Skeletal muscle tissue (tissue), 4 donors: ENCODE results near the gene ZBTB44. TPM values are rescaled to one million over a fixed set of nuclear protein-coding genes. Genes with fewer than 3 reads are reported as not detected.

ENCODE experiments used
- H3K27ac ChIP-seq: one replicate; pipeline ENCODE4 v1.7.0; 2013; ENCODE audit warnings: mild to moderate bottlenecking, low read depth, low read length, inconsistent platforms
- H3K27me3 ChIP-seq, 3 donors: one replicate each; pipeline ENCODE4 v1.7.0; 2013; ENCODE audit warnings: low read length in 3 of 3; ENCODE audit not compliant: control insufficient read depth in 3 of 3, insufficient read depth in 3 of 3
- H3K36me3 ChIP-seq, 3 donors: one replicate each; pipeline ENCODE4 v1.7.0; 2013; ENCODE audit warnings: low read length in 3 of 3; ENCODE audit not compliant: control insufficient read depth in 3 of 3, insufficient read depth in 3 of 3
- H3K4me1 ChIP-seq, 3 donors: one replicate each; pipeline ENCODE4 v1.7.0; 2013; ENCODE audit warnings: low read length in 3 of 3, mild to moderate bottlenecking in 3 of 3; ENCODE audit not compliant: control insufficient read depth in 3 of 3, insufficient read depth in 3 of 3
- H3K4me3 ChIP-seq, 3 donors: one replicate each; pipeline ENCODE4 v1.7.0; 2013; ENCODE audit warnings: low read length in 3 of 3
- H3K9ac ChIP-seq, 3 donors: one replicate each; pipeline ENCODE4 v1.7.0; 2013; ENCODE audit warnings: low read length in 3 of 3, mild to moderate bottlenecking in 3 of 3, moderate library complexity in 2 of 3, low read depth in 1 of 3
- H3K9me3 ChIP-seq, 3 donors: one replicate each; pipeline ENCODE4 v1.7.0; 2013; ENCODE audit warnings: low read length in 3 of 3; ENCODE audit not compliant: control insufficient read depth in 3 of 3
- total RNA-seq: library from RNA; depleted of rRNA; stranded (reverse); fragments of >200 nt; gene quantifications from one replicate; pipeline ENCODE4 v1.2.3, GENCODE V29; 2014
- donor health status: Osteomylitis.

The ZBTB44 gene
- total RNA-seq, 1 donor from 2014 or later: 111 TPM

- no peaks in the 10 kb centered on the region for H3K36me3 ChIP-seq
- no peak overlapping the region for H3K9ac ChIP-seq
- no peaks in the 10 kb centered on the region for H3K9me3 ChIP-seq
- H3K27me3 ChIP-seq: no peaks in the 10 kb centered on the region
- H3K27ac ChIP-seq: no peak overlapping the region
- peaks cover under 1 to 28% (median 22%) of the 10 kb centered on the region in 3 donors for H3K4me1 ChIP-seq
- no peak overlapping the region for H3K4me3 ChIP-seq
These were observed 130.7 kb downstream of the ZBTB44 start for GRCh38 chr11:130183878-130184610.

- H3K27me3 ChIP-seq: no peaks in the 10 kb centered on the region
- no peaks in the 10 kb centered on the region for H3K9me3 ChIP-seq
- no peaks in the 10 kb centered on the region for H3K36me3 ChIP-seq
- no peak overlapping the region for H3K27ac ChIP-seq
- peaks cover 11 to 37% (median 33%) of the 10 kb centered on the region in 3 donors for H3K4me1 ChIP-seq
- no peak overlapping the region for H3K9ac ChIP-seq
- no peak overlapping the region for H3K4me3 ChIP-seq
These were observed 133.1 kb downstream of the ZBTB44 start for GRCh38 chr11:130181295-130182272.

- H3K27ac ChIP-seq: no peak overlapping the region
- H3K9ac ChIP-seq: no peak overlapping the region
- H3K4me3 ChIP-seq: no peak overlapping the region
- H3K36me3 ChIP-seq: no peaks in the 10 kb centered on the region
- H3K4me1 ChIP-seq: peaks cover 11 to 37% (median 33%) of the 10 kb centered on the region in 3 donors
- no peaks in the 10 kb centered on the region for H3K9me3 ChIP-seq
- H3K27me3 ChIP-seq: no peaks in the 10 kb centered on the region
These were observed 133.8 kb downstream of the ZBTB44 start for GRCh38 chr11:130180896-130181294.

GRCh38 chr11:130180491-130180890 is 134.2 kb downstream of the ZBTB44 start:
- Histone ChIP-seq H3K4me1 (peaks cover 11 to 37% (median 33%) of the 10 kb centered on the region in 3 donors), H3K27ac (no peak overlapping the region), H3K9me3 (no peaks in the 10 kb centered on the region), H3K36me3 (no peaks in the 10 kb centered on the region), H3K9ac (no peak overlapping the region), H3K27me3 (no peaks in the 10 kb centered on the region), H3K4me3 (no peak overlapping the region)

GRCh38 chr11:130179396-130180306 is 135.1 kb downstream of the ZBTB44 start:
- peaks cover 0 to 4% (median 0%) of the 10 kb centered on the region in 3 donors for H3K9me3 ChIP-seq
- no peak overlapping the region for H3K27ac ChIP-seq
- no peak overlapping the region for H3K4me3 ChIP-seq
- no peaks in the 10 kb centered on the region for H3K36me3 ChIP-seq
- peaks cover 11 to 37% (median 33%) of the 10 kb centered on the region in 3 donors for H3K4me1 ChIP-seq
- H3K27me3 ChIP-seq: no peaks in the 10 kb centered on the region
- no peak overlapping the region for H3K9ac ChIP-seq

- H3K9me3 ChIP-seq: peaks cover 0 to 6% (median 0%) of the 10 kb centered on the region in 3 donors
- H3K4me3 ChIP-seq: no peak overlapping the region
- H3K36me3 ChIP-seq: no peaks in the 10 kb centered on the region
- no peaks in the 10 kb centered on the region for H3K27me3 ChIP-seq
- H3K4me1 ChIP-seq: peaks cover 11 to 37% (median 33%) of the 10 kb centered on the region in 3 donors
- H3K27ac ChIP-seq: no peak overlapping the region
- no peak overlapping the region for H3K9ac ChIP-seq
These were observed 136.0 kb downstream of the ZBTB44 start for GRCh38 chr11:130178441-130179339.

- Histone ChIP-seq H3K9ac (no peak overlapping the region), H3K9me3 (peaks cover 0 to 6% (median 0%) of the 10 kb centered on the region in 3 donors), H3K4me1 (peaks cover 11 to 37% (median 33%) of the 10 kb centered on the region in 3 donors), H3K4me3 (no peak overlapping the region), H3K27me3 (no peaks in the 10 kb centered on the region), H3K27ac (no peak overlapping the region), H3K36me3 (no peaks in the 10 kb centered on the region)
These were observed 136.9 kb downstream of the ZBTB44 start for GRCh38 chr11:130177782-130178181.
